Fibroblast of lung (primary cell): ENCODE data around the gene AMMECR1L. TPM values are rescaled to one million over a fixed set of nuclear protein-coding genes. Genes with fewer than 3 reads are reported as not detected.

Experiments
- DNase-seq, 2 donors: peaks; one replicate each; pipeline versions ENCODE4 v3.0.0 to v3.0.0-alpha.2; 2010; ENCODE audit warnings: low read depth in 2 of 2
- H2AFZ ChIP-seq: 2 replicates; pipeline ENCODE4 v1.5.1; 2012; ENCODE audit warnings: low read length, control low read depth, inconsistent platforms
- H3K27ac ChIP-seq: 2 replicates; pipeline ENCODE4 v1.5.1; 2011; ENCODE audit warnings: low read length, control low read depth; ENCODE audit not compliant: insufficient read depth
- H3K27me3 ChIP-seq: 2 replicates; pipeline ENCODE4 v1.5.1; 2011; ENCODE audit warnings: mild to moderate bottlenecking, low read length; ENCODE audit not compliant: control insufficient read depth, insufficient read depth
- H3K36me3 ChIP-seq: 2 replicates; pipeline ENCODE4 v1.5.1; 2011; ENCODE audit warnings: low read length; ENCODE audit not compliant: control insufficient read depth, insufficient read depth
- H3K4me1 ChIP-seq: 2 replicates; pipeline ENCODE4 v1.5.1; 2011; ENCODE audit warnings: low read length; ENCODE audit not compliant: control insufficient read depth, insufficient read depth; ENCODE audit errors: extremely low read depth
- H3K4me2 ChIP-seq: 2 replicates; pipeline ENCODE4 v1.5.1; 2011; ENCODE audit warnings: low read length, control low read depth; ENCODE audit not compliant: insufficient read depth; ENCODE audit errors: extremely low read depth
- H3K4me3 ChIP-seq, 4 experiments: fragments of 200-600 bp in 1 of 4; sonication (generic) in 1 of 4; replicated peaks in 1 of 4; 2 replicates each; pipeline ENCODE4 v1.5.1; 2011 to 2016; ENCODE audit warnings: low read length in 4 of 4, low read depth in 3 of 4, mild to moderate bottlenecking in 3 of 4, control low read depth in 2 of 4, inconsistent platforms in 1 of 4, mixed read lengths in 1 of 4; ENCODE audit not compliant: insufficient read depth in 1 of 4; ENCODE audit errors: control extremely low read depth in 1 of 4
- H3K79me2 ChIP-seq: 2 replicates; pipeline ENCODE4 v1.5.1; 2012; ENCODE audit warnings: mild to moderate bottlenecking, low read length, inconsistent platforms; ENCODE audit not compliant: control insufficient read depth, insufficient read depth
- H3K9ac ChIP-seq: 2 replicates; pipeline ENCODE4 v1.5.1; 2011; ENCODE audit warnings: mild to moderate bottlenecking, low read length, control low read depth; ENCODE audit not compliant: insufficient read depth
- H3K9me3 ChIP-seq: 2 replicates; pipeline ENCODE4 v1.5.1; 2012; ENCODE audit warnings: low read depth, low read length; ENCODE audit not compliant: control insufficient read depth, insufficient read depth
- H4K20me1 ChIP-seq: 2 replicates; pipeline ENCODE4 v1.5.1; 2011; ENCODE audit warnings: low read length; ENCODE audit not compliant: control insufficient read depth, insufficient read depth; ENCODE audit errors: extremely low read depth
- EZH2 ChIP-seq: IDR thresholded peaks from 2 replicates; pipeline ENCODE4 v1.5.1; 2012; ENCODE audit warnings: low read length, control low read depth, mild to moderate bottlenecking; ENCODE audit errors: missing control alignments
- polyA plus RNA-seq, 2 donors: library from polyadenylated mRNA; depleted of rRNA in 1 of 2; stranded (reverse) in 1 of 2; unstranded in 1 of 2; fragments of >200 nt; gene quantifications; 2 replicates each; pipeline ENCODE4 v1.2.1, GENCODE V29; 2011 to 2012; ENCODE audit warnings: missing spikeins in 1 of 2
- total RNA-seq: library from RNA; depleted of rRNA; stranded (reverse); fragments of >200 nt; gene quantifications from 2 replicates; pipeline ENCODE4 v1.2.1, GENCODE V29; 2014
- TF ChIP-seq, protein P1 (sequence below), 2 donors: IDR thresholded peaks in 1 of 2; conservative IDR thresholded peaks in 1 of 2; 1 replicate in 1 of 2; 2 replicates in 1 of 2; pipeline ENCODE4 v1.5.1; 2011 to 2012; ENCODE audit warnings: low read length in 2 of 2, control low read depth in 1 of 2, inconsistent platforms in 1 of 2, low read depth in 1 of 2, mild to moderate bottlenecking in 1 of 2

Gene AMMECR1L
- total and polyA plus RNA-seq, 2 donors (not counting 1 experiment from before 2014, with no cell fraction given), result 16.8 TPM

DNA sequence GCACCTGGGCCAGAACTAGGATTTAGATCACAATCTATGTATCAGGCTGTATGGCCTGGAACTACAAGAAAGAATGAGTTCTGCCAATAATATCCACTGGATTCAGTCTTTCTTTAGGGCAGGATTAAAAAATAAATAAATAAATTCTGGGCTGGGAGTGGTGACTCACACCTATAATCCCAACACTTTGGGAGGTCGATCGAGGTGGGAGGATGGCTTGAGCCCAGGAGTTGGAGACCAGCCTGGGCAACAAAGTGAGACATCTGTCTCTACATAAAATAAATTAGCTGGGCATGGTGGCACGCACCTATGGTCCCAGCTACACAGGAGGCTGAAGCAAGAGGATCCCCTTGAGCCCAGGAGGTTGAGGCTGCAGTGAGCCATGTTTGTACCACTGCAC, 8.1 kb downstream of the AMMECR1L start:
- no peak overlapping the region for H3K4me3 ChIP-seq
- H3K79me2 ChIP-seq, result peaks cover 81% of the 10 kb centered on the region
- H3K27ac ChIP-seq, result no peak overlapping the region
- H3K4me1 ChIP-seq, result peaks cover 2% of the 10 kb centered on the region
- H3K4me2 ChIP-seq, result no peak overlapping the region
- TF ChIP-seq, protein P1, sequence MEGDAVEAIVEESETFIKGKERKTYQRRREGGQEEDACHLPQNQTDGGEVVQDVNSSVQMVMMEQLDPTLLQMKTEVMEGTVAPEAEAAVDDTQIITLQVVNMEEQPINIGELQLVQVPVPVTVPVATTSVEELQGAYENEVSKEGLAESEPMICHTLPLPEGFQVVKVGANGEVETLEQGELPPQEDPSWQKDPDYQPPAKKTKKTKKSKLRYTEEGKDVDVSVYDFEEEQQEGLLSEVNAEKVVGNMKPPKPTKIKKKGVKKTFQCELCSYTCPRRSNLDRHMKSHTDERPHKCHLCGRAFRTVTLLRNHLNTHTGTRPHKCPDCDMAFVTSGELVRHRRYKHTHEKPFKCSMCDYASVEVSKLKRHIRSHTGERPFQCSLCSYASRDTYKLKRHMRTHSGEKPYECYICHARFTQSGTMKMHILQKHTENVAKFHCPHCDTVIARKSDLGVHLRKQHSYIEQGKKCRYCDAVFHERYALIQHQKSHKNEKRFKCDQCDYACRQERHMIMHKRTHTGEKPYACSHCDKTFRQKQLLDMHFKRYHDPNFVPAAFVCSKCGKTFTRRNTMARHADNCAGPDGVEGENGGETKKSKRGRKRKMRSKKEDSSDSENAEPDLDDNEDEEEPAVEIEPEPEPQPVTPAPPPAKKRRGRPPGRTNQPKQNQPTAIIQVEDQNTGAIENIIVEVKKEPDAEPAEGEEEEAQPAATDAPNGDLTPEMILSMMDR (conservative IDR thresholded peaks at IDR 0.05 in 1 of 2, IDR thresholded peaks at IDR 0.05 in 1 of 2; ENCODE audit: low read depth in 1 of 2, low read length in 2 of 2), result no peak
- TF ChIP-seq EZH2, result no peak
- H3K9me3 ChIP-seq, result no peaks in the 10 kb centered on the region
- no peaks in the 10 kb centered on the region for H3K27me3 ChIP-seq
- DNase-seq, result no peak
- H2AFZ ChIP-seq, result no peak overlapping the region
- H3K9ac ChIP-seq, result no peak overlapping the region
- H3K36me3 ChIP-seq, result peaks cover 14% of the 10 kb centered on the region
- H4K20me1 ChIP-seq, result peaks cover 3% of the 10 kb centered on the region

DNA sequence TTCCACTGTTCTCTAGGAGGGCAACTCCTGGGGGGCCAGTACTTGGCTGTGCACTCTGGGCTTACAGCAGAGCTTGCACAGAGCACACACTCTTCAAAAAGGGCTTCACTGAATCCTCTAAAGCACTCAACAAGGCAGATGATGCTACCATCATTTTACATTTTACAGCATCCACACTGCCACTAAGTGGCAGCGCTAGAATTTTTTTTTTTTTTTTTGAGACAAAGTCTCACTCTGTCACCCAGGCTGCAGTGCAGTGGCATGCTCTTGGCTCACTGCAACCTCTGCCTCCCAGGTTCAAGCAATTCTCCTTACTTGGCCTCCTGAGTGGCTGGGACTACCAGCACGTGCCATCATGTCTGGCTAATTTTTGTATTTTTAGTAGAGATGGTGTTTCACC, 8.6 kb downstream of the AMMECR1L start:
- H4K20me1 ChIP-seq, result peaks cover 3% of the 10 kb centered on the region
- H3K27me3 ChIP-seq, result no peaks in the 10 kb centered on the region
- no peak for TF ChIP-seq EZH2
- TF ChIP-seq, protein P1 (conservative IDR thresholded peaks at IDR 0.05 in 1 of 2, IDR thresholded peaks at IDR 0.05 in 1 of 2; ENCODE audit: low read depth in 1 of 2, low read length in 2 of 2), result no peak
- no peak for DNase-seq
- no peak overlapping the region for H3K9ac ChIP-seq
- H2AFZ ChIP-seq, result no peak overlapping the region
- H3K4me2 ChIP-seq, result no peak overlapping the region
- H3K4me3 ChIP-seq, result no peak overlapping the region
- H3K36me3 ChIP-seq, result peaks cover 14% of the 10 kb centered on the region
- H3K9me3 ChIP-seq, result no peaks in the 10 kb centered on the region
- H3K27ac ChIP-seq, result no peak overlapping the region
- H3K4me1 ChIP-seq, result peaks cover 2% of the 10 kb centered on the region
- H3K79me2 ChIP-seq, result peaks cover 78% of the 10 kb centered on the region

DNA sequence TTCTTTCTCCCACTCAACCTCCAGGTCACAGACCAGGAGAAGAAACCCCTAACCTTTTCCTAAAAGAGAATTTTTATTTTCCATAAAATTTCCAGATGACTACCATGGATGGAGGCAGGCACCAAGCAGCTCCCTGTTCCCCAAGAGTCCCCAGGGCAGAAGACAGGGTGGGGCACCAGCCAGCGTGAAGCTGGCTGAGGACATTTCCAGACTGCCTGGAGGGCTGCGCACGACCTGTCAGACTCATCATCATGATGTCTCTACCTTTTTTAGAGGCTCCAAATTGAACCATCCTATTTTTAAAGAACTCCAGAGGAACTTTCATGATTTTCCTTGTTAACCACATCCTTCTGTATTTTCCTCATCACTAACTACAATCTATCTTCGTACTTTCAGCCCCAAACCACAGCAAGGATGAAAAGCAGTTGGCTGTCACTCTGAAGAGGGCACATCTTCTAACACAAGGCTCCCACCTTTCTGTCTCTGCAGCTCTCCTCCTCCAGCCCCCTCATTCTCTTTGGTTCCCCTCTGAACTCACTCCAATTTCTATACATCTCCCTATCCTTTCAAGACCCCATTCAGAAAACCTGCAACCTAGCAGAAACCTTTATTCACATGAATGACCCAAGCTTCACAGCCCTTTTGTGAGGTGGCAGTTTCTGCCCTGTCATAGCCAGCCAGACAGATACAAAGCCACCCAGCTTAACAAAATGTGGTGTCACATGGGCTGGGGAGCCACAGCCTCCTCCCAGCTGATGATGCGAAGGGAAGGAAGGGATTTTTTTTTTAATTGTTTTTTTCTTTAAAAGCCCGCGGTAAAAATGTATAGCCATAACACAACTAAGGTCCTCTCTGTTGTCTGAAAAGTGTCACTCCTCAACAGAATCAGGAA, 11.1 kb downstream of the AMMECR1L start:
- Histone ChIP-seq H3K27me3 (no peaks in the 10 kb centered on the region), H3K36me3 (peaks cover 9% of the 10 kb centered on the region), H3K4me2 (no peak overlapping the region), H3K27ac (no peak overlapping the region), H3K9me3 (no peaks in the 10 kb centered on the region), H3K9ac (no peak overlapping the region), H4K20me1 (peaks cover 5% of the 10 kb centered on the region), H3K4me3 (no peak overlapping the region), H3K79me2 (peaks cover 61% of the 10 kb centered on the region), H3K4me1 (peaks cover 2% of the 10 kb centered on the region), H2AFZ (no peak overlapping the region)
- no peak for DNase-seq
- no peak for TF ChIP-seq EZH2
- TF ChIP-seq, protein P1 (conservative IDR thresholded peaks at IDR 0.05 in 1 of 2, IDR thresholded peaks at IDR 0.05 in 1 of 2; ENCODE audit: low read depth in 1 of 2, low read length in 2 of 2), result no peak
